OCI-LY3 (cell line): ENCODE measurements around the gene ADAMTS3.

Experiments
- H2AFZ ChIP-seq: fragments of 200-600, 300-600 bp; shearing (Covaris generic); 2 replicates; pipeline ENCODE4 v1.6.0; 2014; ENCODE audit warnings: antibody characterized with exemption, low read depth, low read length
- H3K27ac ChIP-seq: fragments of 200-600, 300-600 bp; sonication (generic); 2 replicates; pipeline ENCODE4 v1.5.1; 2014; ENCODE audit warnings: mild to moderate bottlenecking, low read length, moderate library complexity, mixed read lengths
- H3K27me3 ChIP-seq: fragments of 200-600, 300-600 bp; sonication (generic); 2 replicates; pipeline ENCODE4 v1.6.1; 2014; ENCODE audit warnings: low read depth, low read length, mixed read lengths
- H3K36me3 ChIP-seq: fragments of 200-600, 300-600 bp; sonication (generic); replicated peaks from 2 replicates; pipeline ENCODE3; 2014; ENCODE audit warnings: low read depth, low read length, mixed read lengths
- H3K4me1 ChIP-seq: fragments of 300-600, 200-600 bp; sonication (generic); 2 replicates; pipeline ENCODE4 v1.6.1; 2014; ENCODE audit warnings: low read length, mixed read lengths
- H3K4me2 ChIP-seq: fragments of 200-600, 300-600 bp; sonication (generic); 2 replicates; pipeline ENCODE4 v1.6.1; 2014; ENCODE audit warnings: low read length, mixed read lengths
- H3K4me3 ChIP-seq: fragments of 300-600, 200-600 bp; sonication (generic); 2 replicates; pipeline ENCODE4 v1.5.1; 2014; ENCODE audit warnings: antibody characterized with exemption, mild to moderate bottlenecking, low read length, moderate library complexity
- H3K79me2 ChIP-seq: fragments of 300-600, 200-600 bp; shearing (Covaris generic); 2 replicates; pipeline ENCODE4 v1.6.1; 2014; ENCODE audit warnings: mild to moderate bottlenecking, low read length, mixed read lengths
- H3K9ac ChIP-seq: fragments of 300-600, 200-600 bp; shearing (Covaris generic); 2 replicates; pipeline ENCODE4 v1.6.0; 2014; ENCODE audit warnings: mild to moderate bottlenecking, low read length, moderate library complexity
- H3K9me3 ChIP-seq: fragments of 200-600, 300-600 bp; shearing (Covaris generic); 2 replicates; pipeline ENCODE4 v1.6.1; 2014; ENCODE audit warnings: low read length, mixed read lengths; ENCODE audit not compliant: insufficient read depth
- H4K20me1 ChIP-seq: fragments of 200-600, 300-600 bp; sonication (generic); 2 replicates; pipeline ENCODE4 v1.6.1; 2016; ENCODE audit warnings: low read length, mixed read lengths; ENCODE audit not compliant: insufficient read depth
- CTCF ChIP-seq: fragments of 200-600, 300-600 bp; sonication (generic); IDR thresholded peaks from 2 replicates; pipeline ENCODE4 v1.5.1; 2014; ENCODE audit warnings: antibody characterized with exemption, low read length, low read depth
- EZH2phosphoT487 ChIP-seq: fragments of 200-600 bp; shearing (Covaris generic); IDR thresholded peaks from 2 replicates; pipeline ENCODE4 v1.6.1; 2018; ENCODE audit warnings: antibody characterized with exemption, mixed run types, low read depth

Gene ADAMTS3

GRCh38 chr4:72577211-72577610 lies 8.2 kb upstream of the ADAMTS3 start:
- TF ChIP-seq CTCF, result no peak
- TF ChIP-seq EZH2phosphoT487, result no peak
- H3K9me3 ChIP-seq, result no peaks in the 10 kb centered on the region
- no peaks in the 10 kb centered on the region for H3K27me3 ChIP-seq
- H3K4me3 ChIP-seq, result no peak overlapping the region
- no peak overlapping the region for H2AFZ ChIP-seq
- no peaks in the 10 kb centered on the region for H3K36me3 ChIP-seq
- H3K4me1 ChIP-seq, result no peaks in the 10 kb centered on the region
- H3K4me2 ChIP-seq, result no peak overlapping the region
- no peak overlapping the region for H3K9ac ChIP-seq
- no peaks in the 10 kb centered on the region for H4K20me1 ChIP-seq
- H3K27ac ChIP-seq, result no peak overlapping the region
- no peaks in the 10 kb centered on the region for H3K79me2 ChIP-seq

- no peak overlapping the region for H2AFZ ChIP-seq
- H3K27me3 ChIP-seq, result no peaks in the 10 kb centered on the region
- no peaks in the 10 kb centered on the region for H3K79me2 ChIP-seq
- no peaks in the 10 kb centered on the region for H4K20me1 ChIP-seq
- no peaks in the 10 kb centered on the region for H3K9me3 ChIP-seq
- no peaks in the 10 kb centered on the region for H3K4me1 ChIP-seq
- TF ChIP-seq CTCF, result no peak
- TF ChIP-seq EZH2phosphoT487, result no peak
- no peak overlapping the region for H3K27ac ChIP-seq
- no peak overlapping the region for H3K4me3 ChIP-seq
- H3K4me2 ChIP-seq, result no peak overlapping the region
- no peak overlapping the region for H3K9ac ChIP-seq
- no peaks in the 10 kb centered on the region for H3K36me3 ChIP-seq
Measured at GRCh38 chr4:72571337-72571736, 2.3 kb upstream of the ADAMTS3 start.

- Histone ChIP-seq H3K79me2 (no peaks in the 10 kb centered on the region), H3K9ac (no peak overlapping the region), H4K20me1 (no peaks in the 10 kb centered on the region), H3K36me3 (no peaks in the 10 kb centered on the region), H3K27ac (no peak overlapping the region), H3K9me3 (no peaks in the 10 kb centered on the region), H2AFZ (no peak overlapping the region), H3K27me3 (no peaks in the 10 kb centered on the region), H3K4me3 (no peak overlapping the region), H3K4me1 (no peaks in the 10 kb centered on the region), H3K4me2 (no peak overlapping the region)
- TF ChIP-seq EZH2phosphoT487, result no peak
- no peak for TF ChIP-seq CTCF
Measured at GRCh38 chr4:72569719-72570235, 756 bp upstream of the ADAMTS3 start.

- H3K4me2 ChIP-seq, result no peak overlapping the region
Measured at GRCh38 chr4:72567821-72568675, 973 bp downstream of the ADAMTS3 start.

More at GRCh38 chr4:72567821-72568675, 973 bp downstream of the ADAMTS3 start:
- Histone ChIP-seq H3K4me1 (no peaks in the 10 kb centered on the region), H3K9ac (no peak overlapping the region), H3K36me3 (no peaks in the 10 kb centered on the region), H2AFZ (no peak overlapping the region), H4K20me1 (no peaks in the 10 kb centered on the region), H3K4me3 (no peak overlapping the region), H3K27me3 (no peaks in the 10 kb centered on the region), H3K79me2 (no peaks in the 10 kb centered on the region), H3K9me3 (no peaks in the 10 kb centered on the region), H3K27ac (no peak overlapping the region)
- TF ChIP-seq CTCF, result no peak
- no peak for TF ChIP-seq EZH2phosphoT487
